ENCODE measurements around the gene CNRIP1.
"Not testable (repeated sequence)": the region's sequence is repeated elsewhere in the genome, so short reads cannot be mapped to it uniquely, and the experiment has no call there.

Gene CNRIP1

GRCh38 chr2:68340226-68341061 lies 20.7 kb upstream of the CNRIP1 start:
- no peak for DNase-seq

- DNase-seq, result no peak
Measured at GRCh38 chr2:68336192-68336591, 16.4 kb upstream of the CNRIP1 start.

- DNase-seq, result no peak
Measured at GRCh38 chr2:68333931-68334330, 14.2 kb upstream of the CNRIP1 start.

GRCh38 chr2:68333009-68333408 lies 13.3 kb upstream of the CNRIP1 start:
- no peak for DNase-seq

- no peak for DNase-seq
Measured at GRCh38 chr2:68330691-68331090, 10.9 kb upstream of the CNRIP1 start.

DNA sequence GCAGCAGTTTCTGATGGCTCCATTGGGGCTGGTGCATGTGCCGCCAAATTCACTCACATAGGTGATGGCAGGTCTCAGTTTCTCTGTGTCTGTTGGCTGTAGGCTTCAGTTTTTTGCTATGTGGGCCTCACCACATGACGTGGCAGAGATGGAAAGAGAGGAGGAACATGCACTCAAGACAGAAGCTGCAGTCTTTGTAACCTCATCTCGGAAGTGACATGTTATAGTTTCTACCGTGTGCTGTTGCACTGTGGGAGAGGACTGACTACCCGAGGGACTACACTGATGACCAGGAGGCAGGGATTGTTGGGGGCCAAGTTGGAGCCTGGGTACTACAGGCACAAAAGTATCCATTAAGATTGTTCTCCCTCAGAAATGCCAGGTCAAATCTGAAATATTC lies 9.2 kb upstream of the CNRIP1 start:
- no peak for DNase-seq

- no peak for DNase-seq
Measured at GRCh38 chr2:68325056-68325455, 5.3 kb upstream of the CNRIP1 start.

DNA sequence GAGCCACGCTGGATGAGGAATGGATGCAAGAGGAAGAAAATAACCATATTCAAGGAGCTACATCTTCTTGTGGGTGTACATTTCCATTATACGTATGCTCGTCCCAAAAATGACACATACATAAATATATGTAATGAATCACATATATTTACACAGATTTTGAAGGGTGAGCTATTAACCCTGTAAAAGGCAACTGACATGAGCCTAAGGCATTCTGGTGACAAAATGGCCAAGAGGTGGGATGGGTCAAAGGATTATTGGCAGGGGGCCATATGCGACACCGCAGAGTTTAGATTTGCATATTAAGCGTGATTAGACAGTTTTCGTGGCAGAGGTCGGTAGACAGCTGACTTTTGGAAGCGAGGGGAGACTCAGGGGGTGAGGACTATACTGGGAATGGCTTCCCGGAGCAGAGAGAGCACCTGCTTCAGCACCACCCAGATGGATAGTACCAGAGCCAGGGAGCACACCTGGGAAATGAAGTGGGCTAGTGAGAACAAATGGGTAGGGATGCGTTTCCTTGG lies 431 bp upstream of the CNRIP1 start:
- DNase-seq, result peak; percentile 87

DNA sequence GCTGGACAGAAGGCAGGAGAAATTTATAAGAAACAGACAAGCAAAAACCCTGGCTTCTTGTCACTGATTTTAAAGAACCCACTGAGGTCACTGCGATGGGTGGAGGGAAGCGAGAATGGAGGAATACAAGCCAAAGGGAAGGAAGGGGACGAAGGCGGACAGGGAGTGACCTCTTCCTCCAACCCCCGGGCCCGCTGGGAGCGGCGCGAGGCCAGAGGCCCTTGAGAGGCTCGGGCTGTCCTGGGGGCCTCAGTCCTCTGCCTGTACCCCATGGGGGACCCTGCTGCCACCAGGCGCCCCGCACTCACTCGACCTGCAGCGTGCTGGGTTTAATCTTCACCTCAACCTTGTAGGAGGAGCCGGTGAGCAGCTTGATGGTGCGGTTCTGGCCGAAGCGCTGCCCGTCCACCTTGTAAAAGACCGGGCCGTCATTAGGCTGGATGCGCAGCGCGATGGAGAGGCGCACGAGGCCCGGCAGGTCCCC lies 793 bp downstream of the CNRIP1 start:
- peak; percentile 56 for DNase-seq

DNA sequence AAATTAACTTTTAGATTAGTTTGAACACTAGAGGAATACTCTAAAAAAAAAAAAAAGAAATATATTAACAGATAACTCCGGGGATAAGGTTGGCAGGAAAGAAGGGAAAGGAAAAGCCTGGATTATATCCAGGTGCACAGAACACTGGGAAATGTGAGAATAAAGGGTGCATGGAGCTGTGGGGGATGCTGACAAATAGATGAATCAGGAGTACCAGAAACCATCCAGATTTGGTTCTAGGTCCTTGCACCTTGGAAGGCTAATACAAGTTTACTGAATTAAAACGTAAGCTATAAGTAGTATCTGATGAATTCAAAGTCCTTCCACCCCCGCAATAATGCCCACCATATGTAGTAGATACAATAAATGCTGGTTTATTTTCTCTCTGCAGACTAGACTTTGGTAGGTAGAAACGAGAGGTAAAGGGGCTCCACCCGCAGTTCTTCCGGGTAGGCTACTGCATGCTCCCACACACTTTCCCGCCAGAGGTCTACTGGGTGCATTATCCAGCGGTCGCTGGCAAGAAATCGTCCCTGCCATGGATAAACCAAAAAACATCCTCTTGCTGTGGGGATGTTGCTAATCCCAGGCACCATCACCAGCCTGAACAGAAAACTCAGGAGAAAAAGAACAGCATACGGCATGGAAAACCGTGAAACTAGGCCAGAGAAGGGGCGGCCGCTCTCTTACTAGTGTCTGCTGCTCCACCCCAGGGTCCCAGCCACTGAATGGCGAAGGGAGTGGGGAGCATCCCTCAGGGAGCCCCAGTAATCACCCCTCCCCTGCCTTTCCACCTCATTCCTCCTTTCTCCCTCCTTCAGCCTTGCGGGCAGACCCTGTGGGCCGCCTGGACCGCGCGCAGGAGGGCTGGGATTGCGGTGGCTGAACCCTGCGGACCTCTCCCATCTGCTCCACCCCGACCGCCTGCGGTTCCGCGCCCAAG lies 1.5 kb downstream of the CNRIP1 start:
- DNase-seq, result peak; percentile 60

DNA sequence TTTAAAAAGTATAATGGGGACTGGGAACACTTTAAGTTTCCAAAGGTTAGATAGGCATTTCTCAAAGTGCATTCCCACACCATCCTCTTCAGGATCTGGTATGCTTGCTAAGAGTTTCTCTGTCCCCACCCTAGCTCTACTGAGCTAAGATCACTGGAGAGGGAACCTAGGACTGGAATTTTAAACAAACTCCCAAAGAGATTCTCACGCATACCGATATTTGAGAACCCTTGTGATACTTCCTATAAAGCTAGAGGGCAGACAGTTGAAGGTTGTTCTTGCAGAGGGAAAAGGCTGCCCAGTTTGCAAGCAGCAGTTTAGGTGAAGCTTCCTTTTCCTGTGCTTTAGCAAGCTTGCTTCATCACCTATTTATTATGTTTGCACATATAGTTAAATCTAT lies 3.6 kb downstream of the CNRIP1 start:
- DNase-seq, result peak; percentile 31

DNA sequence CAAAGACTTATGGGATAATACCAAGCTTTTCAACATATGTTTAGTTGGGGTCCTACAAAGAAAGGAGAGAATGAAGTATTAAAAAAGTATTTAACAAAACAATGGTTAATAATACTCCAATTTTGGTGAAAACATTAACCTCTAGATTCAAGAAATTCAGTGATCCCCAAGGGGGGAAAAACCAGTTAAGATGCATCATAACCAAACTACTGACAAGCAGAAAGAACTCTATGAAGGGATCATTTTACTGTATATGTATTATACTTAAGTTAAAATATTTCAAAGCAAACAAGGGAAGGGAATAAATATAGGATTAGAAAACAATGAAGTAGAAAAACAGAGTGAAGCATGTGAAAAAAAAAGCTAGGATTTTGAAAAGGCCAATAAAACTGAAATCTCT lies 8.7 kb downstream of the CNRIP1 start:
- no peak for DNase-seq

DNA sequence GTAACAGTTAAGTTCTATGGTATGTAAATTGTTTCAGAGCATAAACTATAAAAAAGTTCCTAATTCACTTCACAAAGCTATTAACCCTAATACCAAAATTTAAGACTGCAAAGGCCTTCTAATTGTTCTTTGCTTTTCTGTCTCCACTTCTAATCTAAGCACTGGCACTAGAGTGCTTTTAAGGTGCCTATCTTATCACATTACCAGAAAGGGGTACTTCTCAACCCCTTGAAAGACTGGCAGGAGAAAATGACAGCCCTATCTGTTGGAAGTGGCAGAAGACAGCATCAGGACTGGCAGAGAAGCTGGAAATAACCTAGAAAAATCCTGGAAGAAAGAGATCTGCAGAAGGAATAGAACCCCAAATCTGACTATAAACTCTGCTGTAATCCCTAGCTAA lies 10.3 kb downstream of the CNRIP1 start:
- no peak for DNase-seq

- DNase-seq, result not testable (repeated sequence)
Measured at GRCh38 chr2:68303902-68304272, 15.9 kb downstream of the CNRIP1 start.

GRCh38 chr2:68303033-68303901 lies 16.5 kb downstream of the CNRIP1 start:
- no peak for DNase-seq

DNA sequence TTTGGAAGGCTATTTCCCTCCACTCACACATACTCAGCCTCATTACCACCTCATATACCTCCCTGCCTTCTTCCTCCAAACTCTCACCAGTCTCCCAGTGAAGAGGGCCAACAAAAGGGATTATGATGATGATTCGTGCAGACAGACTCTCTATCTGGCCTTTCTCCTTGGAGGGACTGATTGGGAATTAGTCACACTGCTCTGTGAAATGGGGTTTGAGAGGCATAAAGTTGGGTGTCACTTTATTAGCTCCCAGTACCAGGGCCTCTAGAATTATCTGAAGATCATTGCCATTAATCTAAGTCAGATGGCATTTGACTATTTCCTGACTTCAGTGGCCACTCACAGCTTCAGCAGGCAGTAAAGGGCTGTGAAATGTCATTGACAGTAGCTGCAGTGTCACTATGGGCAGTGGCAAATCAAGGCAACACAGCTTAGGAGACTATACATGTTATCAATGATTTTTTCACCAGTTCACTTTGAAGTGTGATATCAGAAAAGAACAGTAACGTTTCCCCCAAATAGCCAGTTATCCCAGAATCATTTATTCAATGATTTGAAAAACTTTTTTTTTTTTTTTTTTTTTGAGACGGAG lies 17.4 kb downstream of the CNRIP1 start:
- DNase-seq, result no peak

- peak; percentile 15 for DNase-seq
Measured at GRCh38 chr2:68295516-68295915, 24.2 kb downstream of the CNRIP1 start.

GRCh38 chr2:68294913-68295312 lies 24.8 kb downstream of the CNRIP1 start:
- no peak for DNase-seq

- no peak for DNase-seq
Measured at GRCh38 chr2:68294187-68294586, 25.6 kb downstream of the CNRIP1 start.

DNA sequence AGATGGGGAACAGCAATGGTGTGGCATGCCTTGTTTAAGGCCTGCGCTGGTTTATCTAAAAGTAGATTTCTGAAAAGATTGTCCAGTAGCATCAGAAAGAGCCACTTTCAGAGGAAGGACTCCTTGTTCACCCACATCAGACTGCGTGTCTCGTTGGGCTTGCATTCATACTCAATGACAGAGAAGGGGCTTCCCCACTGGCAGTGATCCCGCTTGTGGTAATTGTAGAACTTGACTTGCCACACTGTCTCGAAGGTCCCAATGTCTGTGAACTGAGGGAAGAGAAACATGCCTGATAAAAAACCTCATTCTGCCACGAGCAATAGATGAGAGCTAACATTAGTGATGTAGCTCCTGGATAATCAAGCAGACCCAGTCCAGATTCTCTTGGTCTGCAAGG lies 26.0 kb downstream of the CNRIP1 start:
- DNase-seq, result no peak

- no peak for DNase-seq
Measured at GRCh38 chr2:68293024-68293423, 26.7 kb downstream of the CNRIP1 start.

- DNase-seq, result peak; percentile 60
Measured at GRCh38 chr2:68292108-68292710, 27.5 kb downstream of the CNRIP1 start.

All from OCI-M1 (cell line).